ENCODE measurements around the gene BATF2. TPM values are rescaled to one million over a fixed set of nuclear protein-coding genes. Genes with fewer than 3 reads are reported as not detected.

Gene BATF2
- polyA plus RNA-seq, 1 of the 3 experiments (the other 2 are of a cell fraction): 0.20 TPM

DNA sequence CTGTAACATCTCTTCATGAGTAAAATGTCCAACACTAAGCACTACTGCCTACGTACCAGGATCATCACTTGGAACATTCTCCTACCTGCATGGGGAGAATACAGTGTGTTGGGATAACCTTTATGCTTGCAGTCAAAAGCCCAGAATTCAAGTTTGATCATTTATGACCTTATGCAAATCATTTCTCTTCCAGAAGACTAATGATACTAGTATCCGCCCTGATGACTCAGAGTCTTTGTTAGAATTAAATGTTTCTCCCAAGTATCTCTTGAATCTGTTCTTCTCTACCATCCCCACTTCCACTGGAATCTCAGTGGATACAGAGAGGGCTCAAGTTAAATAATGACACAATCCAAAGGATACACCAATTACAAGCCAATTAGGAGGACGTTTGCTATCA, 37.3 kb downstream of the BATF2 start (continued):
- TF ChIP-seq EP300 (IDR thresholded peaks at IDR 0.05; ENCODE audit: borderline replicate concordance in 1 of 2, low read depth in 1 of 2, low read length in 1 of 2): no peak
- no peak for TF ChIP-seq RAD21 (IDR thresholded peaks at IDR 0.05; ENCODE audit: low read length)
- no peak for TF ChIP-seq CHD2 (IDR thresholded peaks at IDR 0.05; ENCODE audit: low read length, partially characterized antibody)
- TF ChIP-seq FOXM1 (IDR thresholded peaks at IDR 0.05; ENCODE audit: low read depth): no peak
- TF ChIP-seq YY1 (IDR thresholded peaks at IDR 0.05; ENCODE audit: low read depth): no peak
- no peak for TF ChIP-seq NRF1 (IDR thresholded peaks at IDR 0.05; ENCODE audit: low read depth, low read length)
- no peak for TF ChIP-seq SIN3A (IDR thresholded peaks at IDR 0.05; ENCODE audit: borderline replicate concordance, low read depth, low read length)

DNA sequence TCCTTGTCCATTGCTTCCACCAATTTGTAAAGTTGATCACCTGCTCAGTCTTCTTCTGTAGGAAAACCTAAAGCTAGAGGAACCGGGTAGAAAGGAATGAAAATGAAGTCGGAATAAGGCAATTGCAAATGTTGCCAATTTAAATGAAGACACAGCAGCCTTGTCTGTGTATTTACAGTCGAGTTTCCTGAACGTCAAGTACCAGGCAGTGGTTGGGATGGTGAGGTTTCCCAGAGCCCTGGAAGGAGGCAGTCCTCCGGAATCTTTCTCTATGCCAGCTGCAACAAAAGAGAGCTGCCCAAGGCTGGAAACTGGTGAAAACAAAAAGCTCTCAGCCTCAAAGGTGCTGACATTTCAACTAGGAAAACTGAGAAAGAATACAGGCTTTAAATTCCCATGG, 42.6 kb downstream of the BATF2 start:
- Histone ChIP-seq H3K9ac (no peak overlapping the region), H3K79me2 (ENCODE audit: insufficient read depth) (no peaks in the 10 kb centered on the region), H3K4me1 (ENCODE audit: control insufficient read depth in 1 of 2, insufficient read depth in 2 of 2, low read depth in 1 of 2, low read length in 1 of 2) (no peaks in the 10 kb centered on the region), H3K9me3 (no peaks in the 10 kb centered on the region), H3K9me2 (no peaks in the 10 kb centered on the region), H3F3A (replicated peaks; ENCODE audit: insufficient read depth) (no peaks in the 10 kb centered on the region), H3K27ac (ENCODE audit: low read depth in 2 of 2, low read length in 1 of 2) (no peak overlapping the region), H3K4me2 (no peak overlapping the region), H3K27me3 (ENCODE audit: insufficient read depth) (peaks cover 7% of the 10 kb centered on the region), H3K36me3 (replicated peaks in 1 of 2; ENCODE audit: control insufficient read depth in 1 of 2, insufficient read depth in 2 of 2, low read length in 1 of 2) (no peaks in the 10 kb centered on the region), H4K20me1 (ENCODE audit: insufficient read depth) (no peaks in the 10 kb centered on the region), H2AFZ (ENCODE audit: low read depth) (no peak overlapping the region), H3K4me3 (ENCODE audit: low read depth in 2 of 2, low read length in 1 of 2) (no peak overlapping the region)
- DNase-seq: no peak
- POLR2A ChIA-PET: no interaction called here
- WGBS (ENCODE audit: low lambda C conversion rate): 15% methylated on average over 5 of the region's 5 CpGs
- TF ChIP-seq, protein P1, sequence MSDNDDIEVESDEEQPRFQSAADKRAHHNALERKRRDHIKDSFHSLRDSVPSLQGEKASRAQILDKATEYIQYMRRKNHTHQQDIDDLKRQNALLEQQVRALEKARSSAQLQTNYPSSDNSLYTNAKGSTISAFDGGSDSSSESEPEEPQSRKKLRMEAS (IDR thresholded peaks at IDR 0.05; ENCODE audit: low read depth): no peak
- TF ChIP-seq POLR2AphosphoS5 (IDR thresholded peaks at IDR 0.05; ENCODE audit: low read depth, low read length) (no peak), NFIC (IDR thresholded peaks at IDR 0.05; ENCODE audit: borderline replicate concordance) (no peak), GABPA (IDR thresholded peaks at IDR 0.05; ENCODE audit: low read depth) (no peak), TAF1 (IDR thresholded peaks at IDR 0.05; ENCODE audit: borderline replicate concordance, low read depth, low read length) (no peak), YY1 (IDR thresholded peaks at IDR 0.05; ENCODE audit: low read depth) (no peak), FOXJ3 (CRISPR knock-in tag; IDR thresholded peaks at IDR 0.05) (no peak), TEAD4 (IDR thresholded peaks at IDR 0.05; ENCODE audit: borderline replicate concordance, insufficient read depth) (no peak)
- TF ChIP-seq, protein P2, sequence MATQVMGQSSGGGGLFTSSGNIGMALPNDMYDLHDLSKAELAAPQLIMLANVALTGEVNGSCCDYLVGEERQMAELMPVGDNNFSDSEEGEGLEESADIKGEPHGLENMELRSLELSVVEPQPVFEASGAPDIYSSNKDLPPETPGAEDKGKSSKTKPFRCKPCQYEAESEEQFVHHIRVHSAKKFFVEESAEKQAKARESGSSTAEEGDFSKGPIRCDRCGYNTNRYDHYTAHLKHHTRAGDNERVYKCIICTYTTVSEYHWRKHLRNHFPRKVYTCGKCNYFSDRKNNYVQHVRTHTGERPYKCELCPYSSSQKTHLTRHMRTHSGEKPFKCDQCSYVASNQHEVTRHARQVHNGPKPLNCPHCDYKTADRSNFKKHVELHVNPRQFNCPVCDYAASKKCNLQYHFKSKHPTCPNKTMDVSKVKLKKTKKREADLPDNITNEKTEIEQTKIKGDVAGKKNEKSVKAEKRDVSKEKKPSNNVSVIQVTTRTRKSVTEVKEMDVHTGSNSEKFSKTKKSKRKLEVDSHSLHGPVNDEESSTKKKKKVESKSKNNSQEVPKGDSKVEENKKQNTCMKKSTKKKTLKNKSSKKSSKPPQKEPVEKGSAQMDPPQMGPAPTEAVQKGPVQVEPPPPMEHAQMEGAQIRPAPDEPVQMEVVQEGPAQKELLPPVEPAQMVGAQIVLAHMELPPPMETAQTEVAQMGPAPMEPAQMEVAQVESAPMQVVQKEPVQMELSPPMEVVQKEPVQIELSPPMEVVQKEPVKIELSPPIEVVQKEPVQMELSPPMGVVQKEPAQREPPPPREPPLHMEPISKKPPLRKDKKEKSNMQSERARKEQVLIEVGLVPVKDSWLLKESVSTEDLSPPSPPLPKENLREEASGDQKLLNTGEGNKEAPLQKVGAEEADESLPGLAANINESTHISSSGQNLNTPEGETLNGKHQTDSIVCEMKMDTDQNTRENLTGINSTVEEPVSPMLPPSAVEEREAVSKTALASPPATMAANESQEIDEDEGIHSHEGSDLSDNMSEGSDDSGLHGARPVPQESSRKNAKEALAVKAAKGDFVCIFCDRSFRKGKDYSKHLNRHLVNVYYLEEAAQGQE (IDR thresholded peaks at IDR 0.05; ENCODE audit: low read depth, low read length): no peak
- TF ChIP-seq, protein P3, sequence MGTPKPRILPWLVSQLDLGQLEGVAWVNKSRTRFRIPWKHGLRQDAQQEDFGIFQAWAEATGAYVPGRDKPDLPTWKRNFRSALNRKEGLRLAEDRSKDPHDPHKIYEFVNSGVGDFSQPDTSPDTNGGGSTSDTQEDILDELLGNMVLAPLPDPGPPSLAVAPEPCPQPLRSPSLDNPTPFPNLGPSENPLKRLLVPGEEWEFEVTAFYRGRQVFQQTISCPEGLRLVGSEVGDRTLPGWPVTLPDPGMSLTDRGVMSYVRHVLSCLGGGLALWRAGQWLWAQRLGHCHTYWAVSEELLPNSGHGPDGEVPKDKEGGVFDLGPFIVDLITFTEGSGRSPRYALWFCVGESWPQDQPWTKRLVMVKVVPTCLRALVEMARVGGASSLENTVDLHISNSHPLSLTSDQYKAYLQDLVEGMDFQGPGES (IDR thresholded peaks at IDR 0.05; ENCODE audit: low read depth, low read length): no peak
- TF ChIP-seq, protein P4, sequence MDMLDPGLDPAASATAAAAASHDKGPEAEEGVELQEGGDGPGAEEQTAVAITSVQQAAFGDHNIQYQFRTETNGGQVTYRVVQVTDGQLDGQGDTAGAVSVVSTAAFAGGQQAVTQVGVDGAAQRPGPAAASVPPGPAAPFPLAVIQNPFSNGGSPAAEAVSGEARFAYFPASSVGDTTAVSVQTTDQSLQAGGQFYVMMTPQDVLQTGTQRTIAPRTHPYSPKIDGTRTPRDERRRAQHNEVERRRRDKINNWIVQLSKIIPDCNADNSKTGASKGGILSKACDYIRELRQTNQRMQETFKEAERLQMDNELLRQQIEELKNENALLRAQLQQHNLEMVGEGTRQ (IDR thresholded peaks at IDR 0.05; ENCODE audit: borderline replicate concordance, low read depth, low read length): no peak
- CTCF ChIA-PET: interaction anchor here (0.6 kb wide), 1 partner anchor 145 kb away, joined by 3 read pairs; no protein-coding TSS in a partner anchor

Measured in SK-N-SH (cell line).